T-helper 22 cell (primary cell): Measurements from ENCODE around the gene ENTPD2.
A peak's percentile ranks its signal among the peaks of the same experiment; 100 is the strongest.

Experiments used
- DNase-seq: peaks from one replicate; pipeline ENCODE4 v3.0.0-alpha.2; 2020; ENCODE audit warnings: low read depth

Gene ENTPD2

DNA sequence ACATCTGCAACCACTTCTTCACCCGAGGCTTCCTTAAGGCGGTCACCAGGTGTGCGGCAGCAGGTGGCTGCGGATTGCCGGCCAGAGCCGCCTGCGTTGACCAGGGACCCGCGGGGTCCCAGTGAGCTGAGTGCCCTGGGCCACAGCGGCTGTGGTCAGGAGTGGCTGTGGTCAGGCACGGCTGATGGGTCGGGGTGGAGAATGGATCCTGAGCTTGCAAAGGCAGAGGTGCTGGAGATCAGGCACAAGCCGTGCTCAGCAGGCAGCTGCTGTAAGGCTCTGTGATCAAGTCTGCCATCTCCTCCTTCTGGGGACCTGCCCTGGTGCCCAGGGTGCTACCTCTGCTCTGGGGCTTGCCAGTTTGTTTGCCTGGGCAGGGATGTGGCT, 25.5 kb upstream of the ENTPD2 start:
- DNase-seq = no peak

DNA sequence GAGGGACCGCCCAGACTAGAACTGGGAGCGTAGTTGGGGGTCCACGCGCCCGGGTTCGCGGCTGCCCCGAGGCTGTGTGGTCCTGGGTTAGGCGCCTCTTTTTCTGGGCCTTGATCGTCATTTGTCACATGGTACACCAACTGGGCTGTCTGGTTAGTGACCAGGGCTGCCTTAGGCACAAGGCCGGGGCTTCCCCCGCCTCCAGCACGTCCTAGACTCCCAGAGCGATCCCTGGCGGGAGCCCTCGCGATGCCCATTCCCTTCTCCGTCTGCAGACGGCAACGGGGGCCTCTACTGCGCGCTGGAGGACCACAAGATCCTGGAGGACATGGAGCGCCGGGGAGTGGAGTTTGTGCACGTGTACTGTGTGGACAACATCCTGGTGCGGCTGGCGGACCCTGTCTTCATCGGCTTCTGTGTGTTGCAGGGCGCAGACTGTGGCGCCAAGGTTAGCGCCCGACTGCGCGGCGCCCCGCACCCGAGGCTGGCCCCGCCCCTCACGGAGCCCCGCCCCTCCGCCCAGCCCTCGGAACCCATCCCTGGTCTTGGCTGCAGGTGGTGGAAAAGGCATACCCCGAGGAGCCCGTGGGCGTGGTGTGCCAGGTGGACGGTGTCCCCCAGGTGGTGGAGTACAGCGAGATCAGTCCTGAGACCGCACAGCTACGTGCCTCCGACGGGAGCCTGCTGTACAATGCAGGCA, 25.0 kb upstream of the ENTPD2 start:
- DNase-seq = no peak

- DNase-seq = no peak
Observed at GRCh38 chr9:137077758-137078693, 24.2 kb upstream of the ENTPD2 start.

GRCh38 chr9:137077010-137077747, 23.3 kb upstream of the ENTPD2 start, which contains the start of gene UAP1L1:
TSS of gene UAP1L1 (plus strand) at chr9:137077517. CDS start at chr9:137077533, 16 bp downstream.
- peak; percentile 49 for DNase-seq

DNA sequence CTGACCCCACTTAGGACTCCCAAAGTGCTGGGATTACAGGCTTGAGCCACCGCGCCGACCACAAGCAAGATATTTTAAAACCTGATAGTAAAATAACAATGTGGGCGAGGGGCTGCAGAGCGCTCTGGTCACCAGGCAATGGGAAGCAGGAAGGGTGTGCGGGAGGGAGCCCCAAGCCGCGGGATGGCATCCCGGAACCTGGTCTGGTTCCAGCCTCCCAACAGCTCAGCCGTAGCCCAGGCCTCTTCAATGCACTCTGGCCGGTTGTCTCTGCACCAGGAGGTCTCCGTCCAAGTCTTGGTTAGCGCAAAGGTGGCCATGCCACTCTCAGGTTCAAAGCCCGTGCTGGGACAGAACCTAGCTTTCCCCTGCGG, 22.8 kb upstream of the ENTPD2 start:
- no peak for DNase-seq

DNA sequence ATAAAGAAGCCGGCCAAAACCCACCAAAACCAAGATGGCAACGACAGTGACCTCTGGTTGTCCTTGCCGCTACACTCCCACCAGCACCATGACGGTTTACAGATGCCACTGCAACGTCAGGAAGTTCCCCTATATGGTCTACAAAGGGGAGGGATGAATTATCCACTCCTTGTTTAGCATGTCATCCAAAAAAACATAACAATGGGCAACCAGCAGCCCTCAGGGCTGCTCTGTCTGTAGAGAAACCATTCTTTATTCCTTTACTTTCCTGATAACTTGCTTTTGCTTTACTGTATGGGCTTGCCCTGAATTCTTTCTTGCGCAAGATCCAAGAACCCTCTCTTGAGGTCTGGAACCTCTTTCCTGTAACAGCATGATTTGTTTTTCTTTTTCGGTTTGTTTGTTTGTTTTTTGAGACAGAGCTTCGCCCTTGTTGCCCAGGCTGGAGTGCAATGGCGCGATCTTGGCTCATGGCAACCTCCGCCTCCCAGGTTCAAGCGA, 21.5 kb upstream of the ENTPD2 start:
- DNase-seq = no peak

- no peak for DNase-seq
Observed at GRCh38 chr9:137074657-137075274, 20.9 kb upstream of the ENTPD2 start.

DNA sequence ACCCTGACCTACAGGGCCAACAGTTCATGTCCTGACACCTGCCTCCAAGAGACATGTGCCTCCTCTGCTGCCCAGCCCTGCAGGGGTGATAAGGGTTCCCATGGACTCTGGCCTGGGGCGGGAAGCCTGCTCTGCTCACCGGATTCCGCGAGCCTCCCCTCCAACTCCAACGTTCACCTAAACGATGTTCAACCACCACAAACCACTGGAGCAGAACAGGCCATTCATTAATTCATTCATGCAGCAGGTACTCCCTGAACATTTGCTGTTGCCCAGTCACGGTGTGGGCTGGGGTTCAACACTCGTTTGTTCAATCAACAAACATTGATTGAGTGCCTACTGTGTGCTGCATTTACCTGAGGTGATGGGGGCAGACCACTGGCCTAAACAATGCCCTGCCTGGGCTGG, 20.1 kb upstream of the ENTPD2 start:
- DNase-seq = no peak

DNA sequence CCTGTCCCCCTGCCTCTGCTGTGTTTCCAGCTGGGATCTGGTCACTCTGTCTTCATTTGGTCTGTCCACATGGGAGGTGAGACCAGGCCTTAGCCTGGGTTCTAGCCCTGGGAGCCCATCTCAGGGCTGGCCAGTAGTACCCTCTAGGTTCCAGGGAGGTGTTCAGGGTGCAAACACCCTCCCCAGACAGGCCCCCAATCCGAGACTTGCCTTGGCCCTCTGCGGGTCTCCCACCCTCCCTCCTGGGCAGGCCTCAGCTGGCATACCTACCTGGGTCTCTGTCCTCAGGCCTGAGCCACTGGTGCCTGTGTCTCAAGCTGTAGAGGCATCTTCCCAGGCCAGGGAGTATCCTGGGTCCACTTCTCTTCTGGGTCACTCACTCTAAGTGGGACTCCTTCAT, 17.4 kb upstream of the ENTPD2 start:
- DNase-seq = no peak

GRCh38 chr9:137070906-137071275, 17.0 kb upstream of the ENTPD2 start:
- DNase-seq = no peak

DNA sequence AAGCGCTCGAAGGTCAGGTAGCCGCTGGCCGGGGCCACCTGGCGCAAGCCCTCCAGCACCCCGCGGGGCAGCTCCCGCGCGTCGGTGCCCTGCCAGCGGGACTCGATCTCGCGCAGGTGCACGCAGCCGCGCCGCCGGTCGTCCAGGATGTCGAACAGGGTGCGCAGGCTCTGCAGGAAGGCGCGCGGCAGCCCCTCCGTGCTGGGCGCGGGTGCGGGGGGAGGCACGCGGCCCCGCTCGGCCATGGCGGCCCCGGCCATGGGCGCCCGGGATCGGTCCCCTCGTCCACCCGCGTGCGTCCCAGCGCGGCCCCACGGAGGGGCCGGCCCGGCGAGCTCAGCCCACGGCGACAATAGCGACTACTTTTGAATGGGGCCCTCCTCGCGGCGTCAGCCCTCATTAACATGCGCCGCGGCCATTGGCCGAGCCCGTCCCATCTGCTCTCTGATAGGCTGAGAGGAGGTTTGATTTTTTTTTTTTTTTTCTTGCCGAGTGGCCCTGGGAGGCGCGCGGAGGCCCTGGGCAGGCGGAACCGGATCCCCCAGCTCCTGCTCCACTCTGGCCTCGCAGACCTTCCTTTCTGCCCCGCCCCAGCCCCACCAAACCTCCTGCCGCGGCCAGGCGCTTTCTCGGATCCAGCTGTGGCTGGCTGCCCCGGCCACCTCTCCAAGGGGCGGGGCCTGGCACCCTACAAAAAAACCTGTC, 16.5 kb upstream of the ENTPD2 start, which contains the start of gene SAPCD2:
Gene SAPCD2, minus strand, starts transcription at position 357 of the 705 bp plus-strand sequence. Its CDS starts 97 bp downstream, at position 260.
- DNase-seq = peak; percentile 77

DNA sequence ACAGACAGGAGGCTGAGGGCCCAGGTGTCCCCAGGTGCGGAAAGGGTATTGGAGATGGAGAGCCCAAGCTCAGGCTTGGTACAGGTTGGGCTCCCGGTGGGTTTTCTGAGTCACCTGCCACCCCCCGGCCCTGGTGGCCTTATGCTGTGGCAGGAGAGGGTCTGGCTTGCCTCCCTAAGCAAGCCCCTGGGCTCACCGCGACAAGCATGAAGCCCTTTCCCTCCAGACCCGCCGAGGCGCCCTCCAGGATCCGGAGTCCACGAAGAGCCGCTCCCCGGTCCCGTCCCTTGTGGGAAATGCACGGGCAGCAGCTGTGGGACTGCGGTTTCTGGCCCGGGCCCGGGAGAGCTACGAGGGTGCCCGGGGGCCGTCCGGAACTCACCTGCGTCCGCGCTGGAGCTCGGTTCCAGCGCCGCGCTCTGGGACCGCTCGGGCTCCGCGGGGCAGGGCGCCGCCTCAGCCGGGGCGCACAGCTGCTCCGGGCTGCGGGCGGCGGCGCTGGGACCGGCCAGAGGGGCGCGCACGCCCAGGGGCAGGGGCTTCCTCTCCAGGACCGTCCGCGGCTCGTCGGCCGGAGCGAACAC, 15.7 kb upstream of the ENTPD2 start:
- no peak for DNase-seq

DNA sequence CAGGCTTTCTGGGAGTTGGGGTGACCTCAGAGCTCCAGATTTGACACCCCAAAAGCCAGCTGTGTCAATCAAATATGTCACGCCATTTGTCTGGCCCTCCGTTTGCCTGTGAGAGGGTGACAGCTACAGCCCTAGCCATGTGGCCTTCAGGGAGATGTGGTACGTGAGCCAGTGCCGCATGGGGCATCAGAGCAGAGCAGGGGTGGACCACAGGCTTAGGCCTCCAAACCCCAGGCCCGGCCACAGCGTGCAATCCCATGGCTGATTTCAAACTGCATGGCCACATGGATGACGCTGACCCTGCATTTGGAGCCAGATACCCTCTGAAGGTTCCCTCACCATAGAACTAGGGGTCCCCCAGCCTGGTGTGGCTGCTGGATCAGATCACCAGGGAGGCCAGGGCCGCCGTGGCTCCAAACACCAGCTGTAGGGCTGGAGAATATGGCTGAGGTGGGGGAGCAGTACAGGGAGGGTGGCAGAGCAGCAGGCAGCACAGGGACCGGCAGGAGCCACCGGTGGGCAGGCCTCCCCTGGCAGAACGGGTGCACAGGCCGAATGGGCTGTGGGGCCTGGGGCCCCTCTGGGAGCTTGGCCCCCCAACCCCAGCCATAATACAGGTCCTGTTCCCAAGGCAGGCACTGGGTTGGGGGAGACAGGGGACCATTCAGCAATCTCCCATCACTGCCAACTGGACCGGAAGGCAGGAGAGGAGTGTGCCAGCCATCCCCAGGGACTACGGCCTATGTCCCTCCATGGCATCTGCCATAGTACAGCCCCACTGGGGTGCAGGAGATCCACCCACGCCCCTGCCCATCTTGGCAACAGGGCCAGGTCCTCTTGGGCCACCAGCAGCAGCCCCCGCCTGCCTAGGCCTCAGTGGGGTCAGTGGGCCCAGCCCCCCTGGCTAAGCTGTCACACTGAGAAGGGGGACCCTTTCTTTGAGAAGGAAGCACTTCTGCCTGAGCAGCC, 15.0 kb upstream of the ENTPD2 start:
- no peak for DNase-seq

GRCh38 chr9:137067860-137068538, 14.1 kb upstream of the ENTPD2 start:
- DNase-seq = peak; percentile 68

GRCh38 chr9:137066096-137066861, 12.4 kb upstream of the ENTPD2 start:
- DNase-seq = no peak

GRCh38 chr9:137065336-137065967, 11.6 kb upstream of the ENTPD2 start:
- no peak for DNase-seq

- no peak for DNase-seq
Observed at GRCh38 chr9:137064880-137065164, 11.0 kb upstream of the ENTPD2 start.
